Measurements from ENCODE around the gene ZNF230.

The ZNF230 gene

DNA sequence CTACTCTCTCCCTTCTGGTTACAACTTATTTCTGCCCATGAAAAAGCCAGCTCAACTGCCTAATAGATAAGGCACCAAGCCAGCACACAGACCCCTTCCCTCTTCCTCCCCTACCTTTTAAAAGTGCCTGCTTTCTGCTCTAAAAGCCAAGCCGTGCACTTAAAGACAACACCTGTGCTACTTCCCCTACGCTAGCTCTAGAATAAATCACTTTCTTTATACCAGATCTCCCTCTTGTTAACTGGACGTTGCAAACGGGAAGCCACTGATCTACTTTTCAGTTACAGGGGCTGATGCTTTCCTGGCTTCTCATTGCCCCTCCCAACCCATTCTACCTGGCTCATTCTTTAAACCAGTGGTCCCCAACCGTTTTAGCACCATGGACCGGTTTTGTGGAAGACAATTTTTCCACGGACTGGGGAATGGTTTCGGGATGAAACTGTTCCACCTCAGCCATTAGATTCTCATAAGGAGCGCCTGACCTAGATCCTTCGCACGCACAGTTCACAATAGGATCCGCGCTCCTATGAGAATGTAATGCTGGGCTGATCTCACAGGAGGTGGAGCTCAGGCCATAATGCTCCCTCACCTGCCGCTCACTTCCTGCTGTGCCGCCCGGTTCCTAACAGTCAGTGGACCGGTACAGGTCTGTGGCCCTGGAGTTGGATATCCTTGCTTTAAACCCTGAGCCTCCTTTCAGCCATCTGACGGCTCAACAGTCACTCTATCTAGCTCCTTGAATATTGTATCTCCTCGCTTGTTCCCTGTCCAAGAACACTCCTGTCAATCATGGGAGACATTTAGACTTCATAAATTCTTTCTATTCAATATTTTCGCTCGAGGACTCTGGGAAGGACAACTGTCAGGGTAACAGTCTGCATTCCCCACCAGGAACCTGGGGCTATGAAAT lies 48.2 kb downstream of the ZNF230 start:
- DNase-seq: no peak

DNA sequence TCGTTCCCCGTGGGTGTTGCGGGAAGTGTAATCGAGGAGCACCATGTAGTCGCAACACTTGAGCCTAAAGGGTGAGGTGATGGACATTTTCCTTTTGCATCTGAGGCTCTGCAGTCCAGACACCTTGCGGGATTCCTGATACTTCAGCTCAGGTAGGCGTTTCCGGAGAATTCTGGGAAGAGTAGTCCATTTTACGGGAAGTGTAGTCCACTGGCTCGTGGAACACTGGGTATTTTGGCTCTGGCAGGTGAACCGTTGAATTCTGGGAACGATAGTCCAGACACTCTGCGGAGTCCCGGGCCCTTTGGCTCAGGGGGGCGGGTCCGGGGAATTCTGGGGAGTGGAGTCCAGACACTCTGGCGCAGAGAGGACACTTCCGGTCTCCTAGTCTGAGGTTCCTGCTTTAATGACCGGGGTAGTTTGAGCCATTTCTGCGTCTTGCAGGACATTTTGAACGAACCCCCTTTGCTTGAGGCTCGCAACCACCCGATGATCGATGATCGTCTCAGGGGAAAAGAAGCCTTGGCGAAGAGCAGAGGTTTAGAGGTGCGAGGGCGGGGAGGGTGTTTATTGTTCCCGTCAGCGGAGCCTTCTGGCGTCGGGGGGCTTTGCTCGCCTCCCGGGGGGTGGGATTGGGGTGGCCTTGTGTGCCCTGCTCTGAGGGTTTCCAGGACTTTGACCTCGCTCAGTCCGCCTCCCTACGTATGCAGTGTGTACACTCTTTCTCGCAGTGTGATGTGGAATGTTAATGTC lies 49.1 kb downstream of the ZNF230 start, which contains the start of gene ZNF223:
TSS of gene ZNF223 (plus strand) at position 387 of the 753 bp plus-strand sequence. CDS start 3,141 bp downstream, outside the sequence.
- peak; percentile 64 for DNase-seq

DNA sequence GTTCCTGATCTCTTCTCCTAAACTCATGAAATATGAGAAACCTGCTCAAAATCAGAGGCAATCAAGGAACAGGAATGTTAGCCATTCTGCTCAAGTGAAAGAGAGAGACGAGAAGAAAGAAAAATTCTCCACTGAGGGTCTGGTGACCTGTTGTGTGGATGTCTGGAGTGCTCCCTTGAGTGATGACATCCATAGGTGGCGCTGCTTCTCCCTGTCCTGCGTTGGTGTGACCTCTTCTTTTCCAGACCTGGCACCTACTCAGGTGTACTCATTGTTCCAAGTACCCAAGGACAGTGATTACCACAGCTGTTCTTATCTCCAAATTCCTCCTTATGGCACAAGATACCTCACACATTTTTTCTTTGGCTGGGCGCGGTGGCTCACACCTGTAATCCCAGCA lies 53.1 kb downstream of the ZNF230 start:
- DNase-seq: no peak

DNA sequence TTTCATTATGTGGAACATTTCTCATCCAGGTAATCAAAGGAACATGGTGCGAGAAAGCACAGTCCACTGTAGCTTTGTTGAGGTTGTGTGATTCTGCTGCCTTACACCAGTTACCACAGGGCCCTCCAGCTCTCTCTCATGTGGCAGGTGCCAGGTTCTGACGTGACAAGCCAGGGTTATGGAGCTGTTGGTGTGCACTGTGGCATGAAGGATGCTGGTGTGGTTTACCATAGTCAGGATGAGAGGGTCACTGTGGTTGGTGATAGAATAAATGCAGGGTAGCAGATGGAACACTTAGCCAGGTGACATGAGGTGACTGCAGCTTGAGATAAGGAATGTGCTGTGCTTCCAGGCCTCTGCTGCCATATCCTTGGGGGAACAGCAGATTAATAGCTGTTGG lies 56.5 kb downstream of the ZNF230 start:
- no peak for DNase-seq

DNA sequence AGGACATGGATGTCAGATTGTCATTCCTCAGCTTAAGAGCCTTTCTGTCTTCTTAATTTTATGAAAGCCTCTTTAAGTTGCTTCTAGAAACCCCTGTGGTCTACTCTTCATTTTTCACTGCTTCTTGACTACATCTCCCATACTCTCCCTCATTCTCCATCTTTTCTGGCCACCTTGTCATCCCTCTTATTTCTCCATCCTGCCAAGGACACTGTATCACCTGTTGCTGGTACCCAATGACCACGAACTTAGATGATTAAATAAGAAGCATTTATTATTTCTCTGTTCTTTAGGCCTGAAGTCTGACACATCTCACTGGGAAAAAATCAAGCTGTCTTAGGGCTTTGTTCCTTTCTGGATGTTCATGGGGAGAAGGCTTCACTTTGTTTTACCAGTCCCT lies 58.3 kb downstream of the ZNF230 start:
- DNase-seq: no peak

Measured in SHP77 treated with DMSO at 0.1 percent for 48 hours (cell line).